Measurements from ENCODE around the gene PRPF6. TPM values are rescaled to one million over a fixed set of nuclear protein-coding genes. Genes with fewer than 3 reads are reported as not detected.

Gene PRPF6
- polyA plus RNA-seq, 4 donors = 35.3 to 61.2 (median 48.1) TPM

- Histone ChIP-seq H3K27me3 (ENCODE audit: control insufficient read depth in 3 of 3, insufficient read depth in 3 of 3, low read length in 3 of 3) (peaks cover under 1 to 52% (median 6%) of the 10 kb centered on the region in 3 donors), H3K4me3 (ENCODE audit: low read depth in 1 of 3, low read length in 3 of 3) (no peak overlapping the region), H3K9me3 (ENCODE audit: control insufficient read depth in 2 of 2, insufficient read depth in 1 of 2, low read depth in 1 of 2, low read length in 1 of 2) (no peaks in the 10 kb centered on the region), H3K27ac (ENCODE audit: low read depth in 1 of 3, low read length in 2 of 3) (peak overlapping the region in 1 of 3 donors; percentile 73), H3K4me1 (ENCODE audit: control insufficient read depth in 3 of 3, insufficient read depth in 2 of 3, low read depth in 1 of 3, low read length in 2 of 3) (peaks cover 0 to 10% (median 0%) of the 10 kb centered on the region in 3 donors), H3K36me3 (ENCODE audit: control insufficient read depth in 3 of 3, insufficient read depth in 2 of 3, low read depth in 1 of 3, low read length in 3 of 3) (no peaks in the 10 kb centered on the region)
- 24 to 36% (median 28%) methylated on average over 30 to 33 of the region's 33 CpGs for WGBS, 3 donors
- FAIRE-seq (no peak), DNase-seq (peak; percentile 58 to 82)
Observed at GRCh38 chr20:64057628-64058498, 76.9 kb downstream of the PRPF6 start.

GRCh38 chr20:64058536-64058935 is 77.6 kb downstream of the PRPF6 start:
- WGBS, 3 donors = 53 to 74% (median 69%) methylated on average over 12 of the region's 12 CpGs
- H3K27me3 ChIP-seq (ENCODE audit: control insufficient read depth in 3 of 3, insufficient read depth in 3 of 3, low read length in 3 of 3) = peaks cover 0 to 45% (median 5%) of the 10 kb centered on the region in 3 donors
- peaks cover 0 to 10% (median 0%) of the 10 kb centered on the region in 3 donors for H3K4me1 ChIP-seq (ENCODE audit: control insufficient read depth in 3 of 3, insufficient read depth in 2 of 3, low read depth in 1 of 3, low read length in 2 of 3)
- no peak overlapping the region for H3K4me3 ChIP-seq (ENCODE audit: low read depth in 1 of 3, low read length in 3 of 3)
- H3K27ac ChIP-seq (ENCODE audit: low read depth in 1 of 3, low read length in 2 of 3) = no peak overlapping the region
- no peaks in the 10 kb centered on the region for H3K9me3 ChIP-seq (ENCODE audit: control insufficient read depth in 2 of 2, insufficient read depth in 1 of 2, low read depth in 1 of 2, low read length in 1 of 2)
- no peak for DNase-seq
- no peaks in the 10 kb centered on the region for H3K36me3 ChIP-seq (ENCODE audit: control insufficient read depth in 3 of 3, insufficient read depth in 2 of 3, low read depth in 1 of 3, low read length in 3 of 3)
- no peak for FAIRE-seq

GRCh38 chr20:64062276-64062595 is 81.3 kb downstream of the PRPF6 start:
- Histone ChIP-seq H3K4me3 (ENCODE audit: low read depth in 1 of 3, low read length in 3 of 3) (peak overlapping the region in 2 of 3 donors; percentile 62 to 69), H3K9me3 (ENCODE audit: control insufficient read depth in 2 of 2, insufficient read depth in 1 of 2, low read depth in 1 of 2, low read length in 1 of 2) (no peaks in the 10 kb centered on the region), H3K27me3 (ENCODE audit: control insufficient read depth in 3 of 3, insufficient read depth in 3 of 3, low read length in 3 of 3) (peaks cover 0 to 15% (median 0%) of the 10 kb centered on the region in 3 donors), H3K36me3 (ENCODE audit: control insufficient read depth in 3 of 3, insufficient read depth in 2 of 3, low read depth in 1 of 3, low read length in 3 of 3) (peaks cover 0 to 9% (median 0%) of the 10 kb centered on the region in 3 donors), H3K27ac (ENCODE audit: low read depth in 1 of 3, low read length in 2 of 3) (peak overlapping the region in 2 of 3 donors; percentile 82 to 87), H3K4me1 (ENCODE audit: control insufficient read depth in 3 of 3, insufficient read depth in 2 of 3, low read depth in 1 of 3, low read length in 2 of 3) (peaks cover 0 to 20% (median 0%) of the 10 kb centered on the region in 3 donors)
- WGBS, 3 donors = 56 to 77% (median 73%) methylated on average over 5 of the region's 5 CpGs
- FAIRE-seq (no peak), DNase-seq (no peak)

- H3K27ac ChIP-seq (ENCODE audit: low read depth in 1 of 3, low read length in 2 of 3) = peak within 1 kb of the TSS in 2 of 3 donors; percentile 82 to 87
- FAIRE-seq (no peak), DNase-seq (peak; percentile 93 to 99)
- peak within 1 kb of the TSS; percentile 69 to 83 (median 83) for H3K4me3 ChIP-seq (ENCODE audit: low read depth in 1 of 3, low read length in 3 of 3)
- WGBS, 3 donors = 7 to 17% (median 15%) methylated on average over 41 to 85 of the region's 85 CpGs
- peaks cover 0 to 20% (median 0%) of the 10 kb centered on the region in 3 donors for H3K4me1 ChIP-seq (ENCODE audit: control insufficient read depth in 3 of 3, insufficient read depth in 2 of 3, low read depth in 1 of 3, low read length in 2 of 3)
- H3K9me3 ChIP-seq (ENCODE audit: control insufficient read depth in 2 of 2, insufficient read depth in 1 of 2, low read depth in 1 of 2, low read length in 1 of 2) = no peaks in the 10 kb centered on the region
- H3K36me3 ChIP-seq (ENCODE audit: control insufficient read depth in 3 of 3, insufficient read depth in 2 of 3, low read depth in 1 of 3, low read length in 3 of 3) = peaks cover 0 to 11% (median 0%) of the 10 kb centered on the region in 3 donors
- H3K27me3 ChIP-seq (ENCODE audit: control insufficient read depth in 3 of 3, insufficient read depth in 3 of 3, low read length in 3 of 3) = peaks cover 0 to 9% (median 0%) of the 10 kb centered on the region in 3 donors
Observed at GRCh38 chr20:64062596-64063388, 81.9 kb downstream of the PRPF6 start, which contains the start of gene TCEA2. Gene TCEA2, plus strand, starts transcription at chr20:64063198. Its CDS starts 115 bp downstream, at chr20:64063313.

GRCh38 chr20:64063389-64064144 is 82.6 kb downstream of the PRPF6 start:
- peaks cover 0 to 15% (median 0%) of the 10 kb centered on the region in 3 donors for H3K36me3 ChIP-seq (ENCODE audit: control insufficient read depth in 3 of 3, insufficient read depth in 2 of 3, low read depth in 1 of 3, low read length in 3 of 3)
- H3K4me3 ChIP-seq (ENCODE audit: low read depth in 1 of 3, low read length in 3 of 3) = peak overlapping the region; percentile 69 to 83 (median 83)
- no peaks in the 10 kb centered on the region for H3K9me3 ChIP-seq (ENCODE audit: control insufficient read depth in 2 of 2, insufficient read depth in 1 of 2, low read depth in 1 of 2, low read length in 1 of 2)
- H3K27ac ChIP-seq (ENCODE audit: low read depth in 1 of 3, low read length in 2 of 3) = peak overlapping the region in 2 of 3 donors; percentile 28 to 40
- FAIRE-seq (no peak), DNase-seq (peak; percentile 40 to 55)
- peaks cover 0 to 20% (median 0%) of the 10 kb centered on the region in 3 donors for H3K4me1 ChIP-seq (ENCODE audit: control insufficient read depth in 3 of 3, insufficient read depth in 2 of 3, low read depth in 1 of 3, low read length in 2 of 3)
- peaks cover 0 to 8% (median 0%) of the 10 kb centered on the region in 3 donors for H3K27me3 ChIP-seq (ENCODE audit: control insufficient read depth in 3 of 3, insufficient read depth in 3 of 3, low read length in 3 of 3)
- 5 to 7% (median 5%) methylated on average over 26 to 51 of the region's 51 CpGs for WGBS, 3 donors

GRCh38 chr20:64064145-64064698 is 83.3 kb downstream of the PRPF6 start:
- no peak for FAIRE-seq
- H3K4me3 ChIP-seq (ENCODE audit: low read depth in 1 of 3, low read length in 3 of 3) = peak overlapping the region in 1 of 3 donors; percentile 83
- no peak for DNase-seq
- H3K9me3 ChIP-seq (ENCODE audit: control insufficient read depth in 2 of 2, insufficient read depth in 1 of 2, low read depth in 1 of 2, low read length in 1 of 2) = no peaks in the 10 kb centered on the region
- WGBS, 3 donors = 49 to 69% (median 53%) methylated on average over 12 of the region's 12 CpGs
- no peak overlapping the region for H3K27ac ChIP-seq (ENCODE audit: low read depth in 1 of 3, low read length in 2 of 3)
- peaks cover 0 to 5% (median 0%) of the 10 kb centered on the region in 3 donors for H3K27me3 ChIP-seq (ENCODE audit: control insufficient read depth in 3 of 3, insufficient read depth in 3 of 3, low read length in 3 of 3)
- peaks cover 0 to 15% (median 0%) of the 10 kb centered on the region in 3 donors for H3K36me3 ChIP-seq (ENCODE audit: control insufficient read depth in 3 of 3, insufficient read depth in 2 of 3, low read depth in 1 of 3, low read length in 3 of 3)
- H3K4me1 ChIP-seq (ENCODE audit: control insufficient read depth in 3 of 3, insufficient read depth in 2 of 3, low read depth in 1 of 3, low read length in 2 of 3) = peaks cover 0 to 20% (median 0%) of the 10 kb centered on the region in 3 donors

- whole genome bisulfite sequencing, 3 donors = 25 to 46% (median 37%) methylated on average over 27 of the region's 27 CpGs
- Histone ChIP-seq H3K27me3 (ENCODE audit: control insufficient read depth in 3 of 3, insufficient read depth in 3 of 3, low read length in 3 of 3) (no peaks in the 10 kb centered on the region), H3K27ac (ENCODE audit: low read depth in 1 of 3, low read length in 2 of 3) (no peak overlapping the region), H3K9me3 (ENCODE audit: control insufficient read depth in 2 of 2, insufficient read depth in 1 of 2, low read depth in 1 of 2, low read length in 1 of 2) (no peaks in the 10 kb centered on the region), H3K4me1 (ENCODE audit: control insufficient read depth in 3 of 3, insufficient read depth in 2 of 3, low read depth in 1 of 3, low read length in 2 of 3) (peaks cover 0 to 20% (median 0%) of the 10 kb centered on the region in 3 donors), H3K36me3 (ENCODE audit: control insufficient read depth in 3 of 3, insufficient read depth in 2 of 3, low read depth in 1 of 3, low read length in 3 of 3) (peaks cover 0 to 17% (median 0%) of the 10 kb centered on the region in 3 donors), H3K4me3 (ENCODE audit: low read depth in 1 of 3, low read length in 3 of 3) (no peak overlapping the region)
- FAIRE-seq (no peak), DNase-seq (no peak)
Observed at GRCh38 chr20:64065062-64065973, 84.4 kb downstream of the PRPF6 start.
